Fibroblast of pulmonary artery (primary cell): ENCODE results near the gene SERTAD3.

ENCODE experiments used
- DNase-seq: peaks from one replicate; pipeline ENCODE4 v3.0.0-alpha.2; 2010; ENCODE audit warnings: low read depth
- H3K4me3 ChIP-seq: replicated peaks from 2 replicates; pipeline ENCODE4 v1.5.1; 2011; ENCODE audit warnings: low read depth, mild to moderate bottlenecking, control low read depth, low read length, moderate library complexity
- CTCF ChIP-seq: IDR thresholded peaks from 2 replicates; pipeline ENCODE4 v1.5.1; 2011; ENCODE audit warnings: mild to moderate bottlenecking, control low read depth, low read length, inconsistent platforms; ENCODE audit errors: missing control alignments

Gene SERTAD3

GRCh38 chr19:40472516-40472915, 28.4 kb upstream of the SERTAD3 start:
- no peak overlapping the region for H3K4me3 ChIP-seq
- DNase-seq: no peak
- no peak for TF ChIP-seq CTCF

GRCh38 chr19:40471111-40471510, 27.0 kb upstream of the SERTAD3 start:
- no peak for TF ChIP-seq CTCF
- no peak for DNase-seq
- H3K4me3 ChIP-seq: no peak overlapping the region

GRCh38 chr19:40469011-40469410, 24.9 kb upstream of the SERTAD3 start:
- H3K4me3 ChIP-seq: no peak overlapping the region
- DNase-seq: no peak
- TF ChIP-seq CTCF: no peak

- no peak for DNase-seq
- TF ChIP-seq CTCF: no peak
- H3K4me3 ChIP-seq: peak within 1 kb of the TSS; percentile 42
Measured at GRCh38 chr19:40466985-40467734, 23.0 kb upstream of the SERTAD3 start, which contains the start of gene SPTBN4. TSS of gene SPTBN4 (plus strand) at chr19:40467001. CDS start at chr19:40472622, 5,621 bp downstream.

GRCh38 chr19:40466219-40466984, 22.3 kb upstream of the SERTAD3 start:
- H3K4me3 ChIP-seq: peak overlapping the region; percentile 42
- TF ChIP-seq CTCF: no peak
- no peak for DNase-seq

GRCh38 chr19:40465557-40466218, 21.6 kb upstream of the SERTAD3 start, which contains the start of gene BLVRB:
TSS of gene BLVRB (minus strand) at chr19:40465745. CDS start at chr19:40465688, 57 bp downstream.
- peak within 1 kb of the TSS; percentile 80 for H3K4me3 ChIP-seq
- TF ChIP-seq CTCF: no peak
- DNase-seq: peak; percentile 99
